Measurements from ENCODE around the gene DCTD.

The DCTD gene

GRCh38 chr4:182917182-182918043, at the start of gene DCTD:
Gene DCTD, minus strand, starts transcription at chr4:182917386. Its CDS starts 1,818 bp downstream, at chr4:182915568.
- TF ChIP-seq CTCF (IDR thresholded peaks at IDR 0.05; ENCODE audit: low read depth, low read length, missing control alignments) = peak; percentile 64
- in situ Hi-C loops (cut with HindIII; ENCODE audit: low pct_ligation_motif_present, low sequenced_read_pairs) = no loop called here
- H3K36me3 ChIP-seq (replicated peaks) = peaks cover 27% of the 10 kb centered on the region
- H3K4me3 ChIP-seq (ENCODE audit: low read depth, low read length) = peak within 1 kb of the TSS; percentile 71
- peak within 1 kb of the TSS; percentile 94 for H3K27ac ChIP-seq
- DNase-seq = peak; percentile 28
- H3K27me3 ChIP-seq (replicated peaks) = no peaks in the 10 kb centered on the region

GRCh38 chr4:182960746-182961145, 43.6 kb upstream of the DCTD start:
- no peak overlapping the region for H3K4me3 ChIP-seq (ENCODE audit: low read depth, low read length)
- H3K27ac ChIP-seq = no peak overlapping the region
- TF ChIP-seq CTCF (IDR thresholded peaks at IDR 0.05; ENCODE audit: low read depth, low read length, missing control alignments) = no peak
- H3K27me3 ChIP-seq (replicated peaks) = no peaks in the 10 kb centered on the region
- no peaks in the 10 kb centered on the region for H3K36me3 ChIP-seq (replicated peaks)
- in situ Hi-C loops (cut with HindIII; ENCODE audit: low pct_ligation_motif_present, low sequenced_read_pairs) = no loop called here
- no peak for DNase-seq

GRCh38 chr4:182960228-182960627, 43.0 kb upstream of the DCTD start:
- no peak for TF ChIP-seq CTCF (IDR thresholded peaks at IDR 0.05; ENCODE audit: low read depth, low read length, missing control alignments)
- DNase-seq = no peak
- Histone ChIP-seq H3K27me3 (replicated peaks) (no peaks in the 10 kb centered on the region), H3K36me3 (replicated peaks) (no peaks in the 10 kb centered on the region), H3K27ac (no peak overlapping the region), H3K4me3 (ENCODE audit: low read depth, low read length) (no peak overlapping the region)
- in situ Hi-C loops (cut with HindIII; ENCODE audit: low pct_ligation_motif_present, low sequenced_read_pairs) = no loop called here

- no peaks in the 10 kb centered on the region for H3K27me3 ChIP-seq (replicated peaks)
- peak; percentile 56 for DNase-seq
- H3K36me3 ChIP-seq (replicated peaks) = no peaks in the 10 kb centered on the region
- no peak for TF ChIP-seq CTCF (IDR thresholded peaks at IDR 0.05; ENCODE audit: low read depth, low read length, missing control alignments)
- H3K4me3 ChIP-seq (ENCODE audit: low read depth, low read length) = no peak overlapping the region
- in situ Hi-C loops (cut with HindIII; ENCODE audit: low pct_ligation_motif_present, low sequenced_read_pairs) = no loop called here
- H3K27ac ChIP-seq = no peak overlapping the region
Measured at GRCh38 chr4:182955411-182955810, 38.2 kb upstream of the DCTD start.

- Histone ChIP-seq H3K36me3 (replicated peaks) (no peaks in the 10 kb centered on the region), H3K4me3 (ENCODE audit: low read depth, low read length) (no peak overlapping the region), H3K27me3 (replicated peaks) (no peaks in the 10 kb centered on the region), H3K27ac (no peak overlapping the region)
- in situ Hi-C loops (cut with HindIII; ENCODE audit: low pct_ligation_motif_present, low sequenced_read_pairs) = loop anchor here (25.0 kb wide), 1 partner anchor 318 kb away; no protein-coding TSS in a partner anchor
- no peak for TF ChIP-seq CTCF (IDR thresholded peaks at IDR 0.05; ENCODE audit: low read depth, low read length, missing control alignments)
- DNase-seq = no peak
Measured at GRCh38 chr4:182944484-182945213, 27.5 kb upstream of the DCTD start.
